HAP-1 (cell line): ENCODE results near the gene WDR90.

Source experiments
- DNase-seq, 2 experiments: peaks; one replicate each; pipeline ENCODE4 v3.0.0-alpha.2; 2016 to 2020; ENCODE audit warnings: low spot score in 2 of 2
- H3K27me3 ChIP-seq: fragments of 250-450 bp; sonication (Bioruptor Pico); 2 replicates; pipeline ENCODE4 v1.5.1; 2020; ENCODE audit warnings: low read depth, mild to moderate bottlenecking, moderate library complexity
- H3K36me3 ChIP-seq: fragments of 250-450 bp; sonication (Bioruptor Pico); replicated peaks from 2 replicates; pipeline ENCODE4 v1.5.1; 2020; ENCODE audit warnings: mild to moderate bottlenecking
- H3K4me1 ChIP-seq: fragments of 250-450 bp; sonication (Bioruptor Pico); 2 replicates; pipeline ENCODE4 v1.5.1; 2020; ENCODE audit warnings: mild to moderate bottlenecking
- H3K4me3 ChIP-seq: fragments of 250-450 bp; sonication (Bioruptor Pico); 2 replicates; pipeline ENCODE4 v1.5.1; 2020; ENCODE audit warnings: mild to moderate bottlenecking, moderate library complexity
- H3K9me3 ChIP-seq: fragments of 250-450 bp; sonication (Bioruptor Pico); 2 replicates; pipeline ENCODE4 v1.5.1; 2020; ENCODE audit warnings: mild to moderate bottlenecking, moderate library complexity
- in situ Hi-C: fragments of 300-500 bp; cut with MboI; formaldehyde crosslinking; loops from 3 replicates; pipeline ENCODE4 v1.14.3; 2020; ENCODE audit warnings: low sequenced_read_pairs, inconsistent platforms, mixed read lengths

The WDR90 gene

DNA sequence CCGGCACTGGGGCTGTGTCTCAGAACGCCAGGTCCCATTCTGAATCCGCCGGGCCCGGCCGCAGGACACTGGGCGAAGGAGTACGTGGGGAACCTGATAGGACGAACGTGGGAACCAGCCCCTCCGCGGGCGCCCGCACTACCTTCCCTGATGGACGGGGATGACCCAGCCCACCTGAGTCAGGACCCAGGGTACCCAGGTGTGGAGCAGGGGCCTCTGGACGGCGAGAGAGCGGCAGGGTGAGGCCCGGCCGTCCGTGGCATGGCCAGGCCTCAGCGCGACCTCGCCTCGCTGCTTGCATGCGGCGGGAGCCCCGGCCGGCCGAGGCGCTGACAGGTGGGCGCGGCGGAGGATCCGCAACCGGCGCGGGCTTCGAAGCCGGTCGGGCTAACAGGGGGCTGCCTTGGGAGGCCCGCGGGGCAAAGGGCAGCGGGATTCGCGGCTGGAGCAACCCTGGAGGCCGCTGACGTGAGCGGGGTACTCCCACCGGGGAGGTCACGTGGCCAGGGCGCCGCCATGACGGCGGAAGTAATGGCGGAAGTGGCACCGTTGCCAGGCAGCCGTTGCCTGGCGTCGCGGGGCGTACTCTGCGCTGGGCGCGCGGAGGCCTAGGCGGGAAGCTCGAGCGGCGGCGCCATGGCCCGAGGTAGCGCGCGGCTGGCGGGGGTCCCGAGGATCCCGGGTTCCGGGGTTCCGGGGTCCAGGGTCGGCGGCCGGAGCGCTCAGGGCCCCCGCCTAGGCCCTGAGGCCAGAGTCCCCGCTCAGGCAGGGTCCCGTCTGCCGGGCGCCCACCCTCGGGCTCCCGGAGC, at the start of gene WDR90:
TSS of gene WDR90 (plus strand) at position 585 of the 809 bp plus-strand sequence. CDS start at position 637, 52 bp downstream.
- Histone ChIP-seq H3K27me3 (no peaks in the 10 kb centered on the region), H3K4me1 (peaks cover 13% of the 10 kb centered on the region), H3K4me3 (peak within 1 kb of the TSS; percentile 47), H3K9me3 (no peaks in the 10 kb centered on the region), H3K36me3 (peaks cover 25% of the 10 kb centered on the region)
- in situ Hi-C loops, result no loop called here
- DNase-seq, result peak; percentile 88 to 96

GRCh38 chr16:600781-601180, 48.4 kb upstream of the WDR90 start:
- no peak overlapping the region for H3K4me3 ChIP-seq
- no peaks in the 10 kb centered on the region; the same call in 1 of the 2 replicates for H3K36me3 ChIP-seq
- no peaks in the 10 kb centered on the region for H3K27me3 ChIP-seq
- H3K9me3 ChIP-seq, result peaks cover 4% of the 10 kb centered on the region
- no peaks in the 10 kb centered on the region for H3K4me1 ChIP-seq
- no peak for DNase-seq
- in situ Hi-C loops, result no loop called here

DNA sequence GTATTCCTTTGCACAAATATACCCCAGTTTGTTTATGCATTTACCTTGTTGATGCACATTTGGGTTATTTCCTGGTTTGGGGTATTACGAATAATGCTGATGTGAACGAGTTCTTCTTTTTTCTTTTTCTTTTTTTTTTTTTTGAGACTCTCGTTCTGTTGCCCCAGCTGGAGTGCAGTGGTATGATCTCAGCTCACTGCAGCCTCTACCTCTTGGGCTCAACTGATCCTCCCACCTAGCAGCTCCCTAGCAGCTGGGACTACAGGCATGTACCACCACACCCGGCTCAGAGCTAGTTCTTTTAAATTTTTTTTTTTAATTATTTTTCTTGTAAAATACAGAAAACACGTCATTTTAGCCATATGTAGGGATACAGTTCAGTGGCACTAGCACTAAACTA, 45.2 kb upstream of the WDR90 start:
- no peak for DNase-seq
- Histone ChIP-seq H3K4me3 (no peak overlapping the region), H3K36me3 (no peaks in the 10 kb centered on the region; the same call in 1 of the 2 replicates), H3K27me3 (no peaks in the 10 kb centered on the region), H3K4me1 (no peaks in the 10 kb centered on the region), H3K9me3 (peaks cover 4% of the 10 kb centered on the region)
- in situ Hi-C loops, result no loop called here

DNA sequence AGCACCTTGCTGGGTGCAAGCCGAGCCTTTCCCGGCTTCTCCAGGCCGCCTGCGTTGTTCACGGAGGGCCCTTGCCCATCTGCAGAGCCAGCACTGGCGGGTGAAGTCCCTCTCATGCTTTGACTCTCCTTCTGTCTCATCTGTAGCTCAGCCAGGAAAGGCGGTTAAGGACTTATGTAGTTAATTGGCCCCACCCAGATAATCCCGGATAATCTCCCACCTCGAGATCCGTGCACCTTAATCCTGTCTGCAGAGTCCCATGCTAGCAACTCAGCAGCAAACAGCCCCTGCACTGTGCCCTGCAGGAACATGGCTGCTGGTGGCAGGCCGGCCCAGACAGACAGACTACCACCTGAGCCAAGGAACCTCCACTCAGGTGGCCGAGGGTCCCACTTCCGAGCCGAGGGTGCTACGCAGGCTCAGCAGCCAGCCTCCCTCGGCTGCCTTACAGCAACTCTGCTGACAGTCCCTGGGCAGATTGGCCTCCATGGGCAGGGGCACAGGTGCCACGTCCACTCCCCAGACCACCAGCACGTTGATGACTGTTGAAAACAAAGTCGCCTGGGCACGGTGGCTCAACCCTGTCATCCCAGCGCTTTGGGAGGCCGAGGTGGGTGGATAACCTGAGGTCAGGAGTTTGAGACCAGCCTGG, 42.4 kb upstream of the WDR90 start:
- Histone ChIP-seq H3K4me3 (no peak overlapping the region), H3K27me3 (no peaks in the 10 kb centered on the region), H3K36me3 (no peaks in the 10 kb centered on the region), H3K4me1 (no peaks in the 10 kb centered on the region), H3K9me3 (peaks cover 4% of the 10 kb centered on the region)
- DNase-seq, result no peak
- in situ Hi-C loops, result no loop called here

GRCh38 chr16:608019-608418, 41.1 kb upstream of the WDR90 start:
- in situ Hi-C loops, result no loop called here
- peaks cover 4% of the 10 kb centered on the region for H3K9me3 ChIP-seq
- H3K4me1 ChIP-seq, result no peaks in the 10 kb centered on the region
- no peaks in the 10 kb centered on the region for H3K36me3 ChIP-seq
- no peak for DNase-seq
- no peak overlapping the region for H3K4me3 ChIP-seq
- no peaks in the 10 kb centered on the region for H3K27me3 ChIP-seq

- Histone ChIP-seq H3K4me3 (no peak overlapping the region), H3K9me3 (peaks cover 4% of the 10 kb centered on the region), H3K36me3 (no peaks in the 10 kb centered on the region), H3K27me3 (no peaks in the 10 kb centered on the region), H3K4me1 (no peaks in the 10 kb centered on the region)
- in situ Hi-C loops, result no loop called here
- DNase-seq, result no peak
These were observed 39.8 kb upstream of the WDR90 start for GRCh38 chr16:609316-609715.

- in situ Hi-C loops, result no loop called here
- no peaks in the 10 kb centered on the region for H3K4me1 ChIP-seq
- H3K27me3 ChIP-seq, result no peaks in the 10 kb centered on the region
- no peak for DNase-seq
- H3K9me3 ChIP-seq, result peaks cover 4% of the 10 kb centered on the region
- no peak overlapping the region for H3K4me3 ChIP-seq
- H3K36me3 ChIP-seq, result no peaks in the 10 kb centered on the region
These were observed 39.2 kb upstream of the WDR90 start for GRCh38 chr16:609984-610383.

DNA sequence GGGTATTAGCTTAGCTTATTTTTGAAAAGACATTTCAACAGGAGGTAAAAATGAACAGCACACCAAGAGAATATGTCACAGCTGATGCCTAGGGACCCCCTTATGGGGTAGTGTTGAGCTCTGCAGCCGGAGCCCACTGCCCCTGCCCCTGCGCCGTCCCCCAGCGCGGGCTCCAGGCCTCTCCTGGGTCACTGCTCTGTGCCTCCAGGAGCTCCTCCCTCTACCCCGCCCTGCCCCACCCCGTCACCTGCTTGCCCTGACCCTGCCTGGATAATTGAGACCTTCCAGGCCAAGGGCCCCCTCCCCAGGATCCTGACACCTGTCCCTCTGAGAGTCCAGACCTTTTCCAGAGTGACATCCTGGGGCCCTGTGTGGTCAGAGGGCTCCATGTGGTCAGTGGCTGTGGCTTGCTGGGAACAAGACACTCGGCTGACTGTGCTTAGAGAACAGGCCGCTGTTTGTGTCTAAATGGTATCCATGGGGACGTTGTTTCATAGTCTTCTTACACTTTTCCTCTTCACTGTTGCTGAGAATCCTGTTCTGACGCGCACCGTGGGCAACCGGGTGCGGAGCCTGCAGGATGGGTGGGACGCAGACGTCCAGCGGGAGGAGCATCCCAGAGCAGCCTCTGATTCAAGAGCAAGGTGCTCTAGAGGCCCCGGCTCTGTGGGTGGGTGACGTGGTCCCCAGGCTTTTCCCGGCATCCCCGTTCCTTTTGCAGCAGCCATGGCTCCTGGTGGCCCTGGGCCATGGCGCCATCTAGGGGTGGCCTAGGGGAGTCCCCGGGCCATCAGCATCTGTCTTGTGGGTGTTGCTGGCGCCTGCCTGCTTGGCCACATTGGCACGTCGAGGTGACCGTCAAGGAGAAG, 38.4 kb upstream of the WDR90 start:
- DNase-seq, result peak in 1 of 2 experiments; percentile 65
- in situ Hi-C loops, result no loop called here

DNA sequence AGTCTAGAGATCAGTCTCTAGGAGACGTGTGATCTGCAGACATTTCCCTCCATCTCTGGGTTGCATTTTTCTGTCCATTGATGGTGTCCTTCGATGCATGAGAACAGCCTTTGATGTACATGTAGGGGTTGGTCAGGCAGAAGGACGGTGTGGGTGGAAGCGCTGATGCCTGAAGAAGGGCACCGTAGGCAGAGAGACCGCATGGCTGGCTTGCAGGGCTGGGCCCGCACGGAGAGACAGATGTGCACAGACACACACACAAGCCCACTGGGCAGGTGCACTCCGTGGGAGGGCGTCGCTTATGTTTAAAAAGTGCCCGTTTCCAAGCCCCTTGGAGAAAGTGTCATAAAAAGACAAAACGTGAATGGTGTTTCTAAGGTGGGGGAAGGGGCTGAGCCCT, 34.0 kb upstream of the WDR90 start:
- no peaks in the 10 kb centered on the region for H3K9me3 ChIP-seq
- no peaks in the 10 kb centered on the region for H3K4me1 ChIP-seq
- H3K27me3 ChIP-seq, result no peaks in the 10 kb centered on the region
- in situ Hi-C loops, result no loop called here
- H3K36me3 ChIP-seq, result no peaks in the 10 kb centered on the region
- no peak for DNase-seq
- no peak overlapping the region for H3K4me3 ChIP-seq

More for the DNA sequence above, 38.4 kb upstream of the WDR90 start:
- Histone ChIP-seq H3K4me1 (no peaks in the 10 kb centered on the region), H3K27me3 (no peaks in the 10 kb centered on the region), H3K9me3 (no peaks in the 10 kb centered on the region), H3K4me3 (no peak overlapping the region), H3K36me3 (no peaks in the 10 kb centered on the region)

DNA sequence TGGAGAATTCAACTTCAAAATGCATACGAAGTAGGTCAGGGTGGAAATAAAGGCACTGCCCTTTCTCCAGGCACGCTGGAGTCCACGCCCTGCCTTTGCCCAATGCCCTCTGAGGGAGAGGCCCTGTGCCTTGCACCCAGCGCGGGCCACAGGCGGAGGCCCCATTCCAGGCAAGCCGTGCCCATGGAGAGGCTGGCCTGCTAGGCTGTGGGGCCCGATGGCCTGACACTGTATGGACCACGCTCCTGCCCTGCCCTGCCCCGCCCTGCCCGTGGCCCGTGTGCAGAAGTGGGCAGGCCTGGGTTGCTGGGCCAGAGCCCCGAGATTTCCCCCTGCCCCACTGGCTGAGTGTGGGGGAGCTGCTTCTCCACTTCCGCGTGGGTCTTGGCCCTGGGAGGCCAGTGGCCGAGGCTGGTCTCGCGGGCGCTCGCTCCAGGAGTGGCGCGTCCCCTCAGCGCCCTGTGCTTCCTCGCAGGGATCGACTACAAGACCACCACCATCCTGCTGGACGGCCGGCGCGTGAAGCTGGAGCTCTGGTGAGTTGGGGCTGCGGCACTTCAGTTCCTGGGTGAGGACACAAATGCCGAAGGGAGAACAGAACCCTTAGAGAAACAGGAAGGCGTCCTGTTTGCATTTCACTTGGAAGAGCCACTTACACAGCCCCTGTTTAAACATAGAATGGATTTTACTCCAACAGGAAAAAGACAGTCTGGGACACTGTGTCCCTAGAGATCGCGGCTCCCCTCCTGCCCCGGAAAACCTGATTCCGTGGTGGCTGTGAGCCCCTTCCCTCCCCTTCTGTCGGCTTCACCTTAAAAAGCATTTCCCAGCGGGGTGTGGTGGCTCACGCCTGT, 32.2 kb upstream of the WDR90 start:
- no peaks in the 10 kb centered on the region for H3K4me1 ChIP-seq
- no peaks in the 10 kb centered on the region for H3K27me3 ChIP-seq
- in situ Hi-C loops, result no loop called here
- H3K36me3 ChIP-seq, result no peaks in the 10 kb centered on the region
- no peaks in the 10 kb centered on the region for H3K9me3 ChIP-seq
- no peak for DNase-seq
- H3K4me3 ChIP-seq, result no peak overlapping the region

DNA sequence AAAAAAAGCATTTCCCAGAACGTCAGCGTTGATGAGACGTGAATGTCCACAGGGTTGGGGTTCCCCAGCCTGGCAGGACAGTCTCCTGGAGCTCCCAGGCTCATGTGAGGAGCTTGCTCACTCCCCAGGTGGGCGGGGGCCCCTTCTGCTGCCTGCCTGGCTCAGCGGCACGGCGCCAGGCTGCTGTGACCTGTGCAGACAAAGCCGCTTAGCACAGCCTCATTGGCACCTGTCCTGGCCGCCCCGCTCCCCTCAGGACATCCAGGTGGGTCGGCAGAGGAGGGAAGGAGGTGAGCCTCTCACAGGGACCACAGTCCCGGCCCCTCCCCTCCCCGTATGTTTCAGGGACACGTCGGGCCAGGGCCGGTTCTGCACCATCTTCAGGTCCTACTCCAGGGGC, 31.3 kb upstream of the WDR90 start:
- Histone ChIP-seq H3K9me3 (no peaks in the 10 kb centered on the region), H3K27me3 (no peaks in the 10 kb centered on the region), H3K36me3 (no peaks in the 10 kb centered on the region), H3K4me1 (no peaks in the 10 kb centered on the region), H3K4me3 (no peak overlapping the region)
- in situ Hi-C loops, result no loop called here
- no peak for DNase-seq

- H3K27me3 ChIP-seq, result no peaks in the 10 kb centered on the region
- no peaks in the 10 kb centered on the region for H3K36me3 ChIP-seq
- H3K4me3 ChIP-seq, result no peak overlapping the region
These were observed 29.6 kb upstream of the WDR90 start for GRCh38 chr16:619476-620100.

More at GRCh38 chr16:619476-620100, 29.6 kb upstream of the WDR90 start:
- in situ Hi-C loops, result no loop called here
- no peaks in the 10 kb centered on the region for H3K4me1 ChIP-seq
- H3K9me3 ChIP-seq, result no peaks in the 10 kb centered on the region
- DNase-seq, result no peak
